ENCODE results near the gene COBLL1.
"Not testable (repeated sequence)": the region's sequence is repeated elsewhere in the genome, so short reads cannot be mapped to it uniquely, and the experiment has no call there.

The COBLL1 gene

GRCh38 chr2:164785457-164785856, 56.2 kb downstream of the COBLL1 start:
- no peak for DNase-seq

GRCh38 chr2:164784376-164784775, 57.2 kb downstream of the COBLL1 start:
- DNase-seq = no peak

GRCh38 chr2:164782323-164782722, 59.3 kb downstream of the COBLL1 start:
- DNase-seq = no peak

GRCh38 chr2:164781394-164781793, 60.2 kb downstream of the COBLL1 start:
- no peak for DNase-seq

GRCh38 chr2:164780611-164781178, 60.9 kb downstream of the COBLL1 start:
- DNase-seq = no peak

- no peak for DNase-seq
Observed at GRCh38 chr2:164779383-164780057, 62.1 kb downstream of the COBLL1 start.

GRCh38 chr2:164778723-164779122, 62.9 kb downstream of the COBLL1 start:
- no peak for DNase-seq

- DNase-seq = no peak
Observed at GRCh38 chr2:164777847-164778461, 63.7 kb downstream of the COBLL1 start.

GRCh38 chr2:164773635-164774034, 68.0 kb downstream of the COBLL1 start:
- no peak for DNase-seq

- DNase-seq = no peak
Observed at GRCh38 chr2:164773091-164773490, 68.5 kb downstream of the COBLL1 start.

GRCh38 chr2:164771897-164772296, 69.7 kb downstream of the COBLL1 start:
- DNase-seq = no peak

GRCh38 chr2:164770421-164770916, 71.2 kb downstream of the COBLL1 start:
- no peak for DNase-seq

- no peak for DNase-seq
Observed at GRCh38 chr2:164766954-164767320, 74.7 kb downstream of the COBLL1 start.

GRCh38 chr2:164766216-164766953, 75.2 kb downstream of the COBLL1 start:
- no peak for DNase-seq

- no peak for DNase-seq
Observed at GRCh38 chr2:164764996-164765395, 76.6 kb downstream of the COBLL1 start.

- no peak for DNase-seq
Observed at GRCh38 chr2:164764474-164764873, 77.1 kb downstream of the COBLL1 start.

GRCh38 chr2:164763431-164763830, 78.2 kb downstream of the COBLL1 start:
- DNase-seq = no peak

- DNase-seq = no peak
Observed at GRCh38 chr2:164761737-164762460, 79.7 kb downstream of the COBLL1 start.

- DNase-seq = not testable (repeated sequence)
Observed at GRCh38 chr2:164761201-164761600, 80.4 kb downstream of the COBLL1 start.

GRCh38 chr2:164760179-164760578, 81.4 kb downstream of the COBLL1 start:
- no peak for DNase-seq

GRCh38 chr2:164757934-164758695, 83.5 kb downstream of the COBLL1 start:
- DNase-seq = no peak

GRCh38 chr2:164756773-164757172, 84.8 kb downstream of the COBLL1 start:
- DNase-seq = no peak

Data from NK-92 treated with Interleukin-12 subunit alpha and Interleukin-12 subunit beta, amount 100 ng/mL, for 24 hours (cell line).